Liver (tissue), 9 donors: ENCODE results near the gene PARD6G. TPM values are rescaled to one million over a fixed set of nuclear protein-coding genes. Genes with fewer than 3 reads are reported as not detected.

Experiments used
- DNase-seq: peaks from one replicate; pipeline ENCODE4 v3.0.0-alpha.2; 2017; ENCODE audit warnings: low spot score
- H3K27ac ChIP-seq, 2 donors: one replicate each; pipeline ENCODE4 v1.7.0; 2013; ENCODE audit warnings: inconsistent platforms in 2 of 2, low read length in 2 of 2, control low read depth in 1 of 2, low read depth in 1 of 2, mild to moderate bottlenecking in 1 of 2
- H3K27me3 ChIP-seq, 4 donors: one replicate each; pipeline versions ENCODE4 v1.6.1 to v1.7.0; 2013; ENCODE audit warnings: low read length in 3 of 4, inconsistent platforms in 1 of 4, mild to moderate bottlenecking in 1 of 4, moderate library complexity in 1 of 4; ENCODE audit not compliant: control insufficient read depth in 4 of 4, insufficient read depth in 4 of 4
- H3K36me3 ChIP-seq, 4 donors: one replicate each; pipeline versions ENCODE4 v1.6.1 to v1.7.0; 2013; ENCODE audit warnings: low read length in 3 of 4, mild to moderate bottlenecking in 3 of 4, low read depth in 1 of 4, moderate library complexity in 1 of 4; ENCODE audit not compliant: control insufficient read depth in 4 of 4, insufficient read depth in 3 of 4
- H3K4me1 ChIP-seq, 4 donors: one replicate each; pipeline versions ENCODE4 v1.6.1 to v1.7.0; 2013; ENCODE audit warnings: low read length in 3 of 4, mild to moderate bottlenecking in 3 of 4, moderate library complexity in 1 of 4; ENCODE audit not compliant: control insufficient read depth in 4 of 4, insufficient read depth in 4 of 4
- H3K4me3 ChIP-seq, 3 donors: one replicate each; pipeline versions ENCODE4 v1.6.1 to v1.7.0; 2013; ENCODE audit warnings: low read length in 3 of 3, control low read depth in 1 of 3, low read depth in 1 of 3, mild to moderate bottlenecking in 1 of 3
- H3K9ac ChIP-seq, 2 donors: one replicate each; pipeline ENCODE4 v1.7.0; 2013; ENCODE audit warnings: low read length in 2 of 2, mild to moderate bottlenecking in 2 of 2, moderate library complexity in 2 of 2, control low read depth in 1 of 2, low read depth in 1 of 2
- H3K9me3 ChIP-seq, 4 donors: one replicate each; pipeline versions ENCODE4 v1.6.1 to v1.7.0; 2013; ENCODE audit warnings: low read length in 3 of 4; ENCODE audit not compliant: control insufficient read depth in 4 of 4
- ATF3 ChIP-seq: IDR thresholded peaks from 2 replicates; pipeline ENCODE4 v1.6.1; 2016; ENCODE audit warnings: antibody characterized with exemption
- FOXA1 ChIP-seq: IDR thresholded peaks from 2 replicates; pipeline ENCODE4 v1.6.1; 2016; ENCODE audit warnings: antibody characterized with exemption
- GABPA ChIP-seq, 2 donors: IDR thresholded peaks in 1 of 2; conservative IDR thresholded peaks in 1 of 2; 2 replicates each; pipeline ENCODE4 v1.6.1; 2016; ENCODE audit warnings: antibody characterized with exemption in 2 of 2, mild to moderate bottlenecking in 1 of 2, moderate library complexity in 1 of 2
- HNF4A ChIP-seq, 2 donors: conservative IDR thresholded peaks; 2 replicates each; pipeline ENCODE4 v1.6.1; 2016; ENCODE audit warnings: antibody characterized with exemption in 2 of 2, mild to moderate bottlenecking in 2 of 2
- HNF4G ChIP-seq: IDR thresholded peaks from 2 replicates; pipeline ENCODE4 v1.6.1; 2016; ENCODE audit warnings: antibody characterized with exemption
- JUND ChIP-seq, 2 donors: IDR thresholded peaks; 2 replicates each; pipeline ENCODE4 v1.6.1; 2016; ENCODE audit warnings: antibody characterized with exemption in 2 of 2
- RAD21 ChIP-seq, 2 donors: IDR thresholded peaks; 2 replicates each; pipeline ENCODE4 v1.6.1; 2016; ENCODE audit warnings: antibody characterized with exemption in 2 of 2, mild to moderate bottlenecking in 2 of 2
- RXRA ChIP-seq, 2 donors: IDR thresholded peaks; 2 replicates each; pipeline ENCODE4 v1.6.1; 2017 to 2018; ENCODE audit warnings: antibody characterized with exemption in 2 of 2, mild to moderate bottlenecking in 1 of 2
- SP1 ChIP-seq: IDR thresholded peaks from 2 replicates; pipeline ENCODE4 v1.6.1; 2018; ENCODE audit warnings: antibody characterized with exemption, mild to moderate bottlenecking
- TAF1 ChIP-seq: conservative IDR thresholded peaks from 2 replicates; pipeline ENCODE4 v1.6.1; 2016; ENCODE audit warnings: antibody characterized with exemption, mild to moderate bottlenecking
- YY1 ChIP-seq: IDR thresholded peaks from 2 replicates; pipeline ENCODE4 v1.6.1; 2016; ENCODE audit warnings: antibody characterized with exemption, mild to moderate bottlenecking
- ZBTB33 ChIP-seq: IDR thresholded peaks from 2 replicates; pipeline ENCODE4 v1.6.1; 2016; ENCODE audit warnings: antibody characterized with exemption
- WGBS: extraction: QIAGEN DNeasy Blood & Tissue Kit; methylation state at CpG from one replicate; pipeline ENCODE4 v1.1.7; 2013; 5-methylcytosine and 5-hydroxymethylcytosine counted together
- polyA plus RNA-seq, 2 donors: library from polyadenylated mRNA; stranded (reverse) in 1 of 2; unstranded in 1 of 2; fragments of 200-250 nt in 1 of 2; fragments of >200 nt in 1 of 2; fragmentation: Nextera tagmentation in 1 of 2; extraction: Ambion mirVana in 1 of 2; gene quantifications; one replicate each; pipeline versions ENCODE4 v1.2.1 to v1.2.3, GENCODE V29; 2013 to 2015
- total RNA-seq, 2 donors: library from RNA; depleted of rRNA; stranded (reverse); fragments of >200 nt; gene quantifications; one replicate each; pipeline ENCODE4 v1.2.3, GENCODE V29; 2014
- donor health status: healthy.
- donor health status: healthy.
- donor health status: healthy.
- donor health status: healthy.
- donor health status: healthy.

Gene PARD6G
- total and polyA plus RNA-seq, 4 donors: 0.96 to 2.4 (median 1.8) TPM

- Histone ChIP-seq H3K27ac (no peak overlapping the region), H3K4me3 (no peak overlapping the region), H3K36me3 (peaks cover 0 to 6% (median 3%) of the 10 kb centered on the region in 4 donors), H3K27me3 (no peaks in the 10 kb centered on the region), H3K9me3 (no peaks in the 10 kb centered on the region), H3K9ac (no peak overlapping the region), H3K4me1 (peaks cover 0 to 4% (median 2%) of the 10 kb centered on the region in 4 donors)
- TF ChIP-seq ATF3 (no peak), HNF4A (conservative IDR thresholded peaks at IDR 0.05) (no peak), RAD21 (IDR thresholded peaks at IDR 0.05) (no peak), RXRA (IDR thresholded peaks at IDR 0.05) (no peak), GABPA (IDR thresholded peaks at IDR 0.05 in 1 of 2, conservative IDR thresholded peaks at IDR 0.05 in 1 of 2) (no peak), YY1 (no peak)
- WGBS: 95% methylated on average over 7 of the region's 7 CpGs
- no peak for DNase-seq
These were observed 117.5 kb downstream of the PARD6G start for GRCh38 chr18:80129672-80130367.

GRCh38 chr18:80127635-80128034 is 119.7 kb downstream of the PARD6G start:
- no peaks in the 10 kb centered on the region for H3K9me3 ChIP-seq
- H3K9ac ChIP-seq: no peak overlapping the region
- TF ChIP-seq FOXA1 (no peak), RXRA (IDR thresholded peaks at IDR 0.05) (peak in 1 of 2 donors; percentile 55), HNF4A (conservative IDR thresholded peaks at IDR 0.05) (peak; percentile 7 to 53)
- no peak overlapping the region for H3K27ac ChIP-seq
- H3K4me1 ChIP-seq: peaks cover 0 to 4% (median 2%) of the 10 kb centered on the region in 4 donors
- DNase-seq: no peak
- no peaks in the 10 kb centered on the region for H3K27me3 ChIP-seq
- no peak overlapping the region for H3K4me3 ChIP-seq
- peaks cover 0 to 1% (median 0%) of the 10 kb centered on the region in 4 donors for H3K36me3 ChIP-seq
- 30% methylated on average over 1 of the region's 1 CpG for WGBS

- peaks cover 0 to 4% (median 2%) of the 10 kb centered on the region in 4 donors for H3K4me1 ChIP-seq
- peaks cover 0 to 1% (median 0%) of the 10 kb centered on the region in 4 donors for H3K36me3 ChIP-seq
- no peak overlapping the region for H3K27ac ChIP-seq
- TF ChIP-seq HNF4A (conservative IDR thresholded peaks at IDR 0.05) (no peak), JUND (IDR thresholded peaks at IDR 0.05) (no peak), SP1 (no peak), TAF1 (no peak)
- H3K9me3 ChIP-seq: no peaks in the 10 kb centered on the region
- no peak overlapping the region for H3K4me3 ChIP-seq
- DNase-seq: no peak
- no peaks in the 10 kb centered on the region for H3K27me3 ChIP-seq
- 96% methylated on average over 9 of the region's 9 CpGs for whole genome bisulfite sequencing
- no peak overlapping the region for H3K9ac ChIP-seq
These were observed 120.5 kb downstream of the PARD6G start for GRCh38 chr18:80126797-80127196.

- DNase-seq: no peak
- TF ChIP-seq RXRA (IDR thresholded peaks at IDR 0.05) (no peak), HNF4G (no peak), ZBTB33 (no peak), FOXA1 (no peak)
- peaks cover 2 to 7% (median 4%) of the 10 kb centered on the region in 4 donors for H3K36me3 ChIP-seq
- no peak overlapping the region for H3K4me3 ChIP-seq
- H3K9ac ChIP-seq: no peak overlapping the region
- H3K27me3 ChIP-seq: no peaks in the 10 kb centered on the region
- no peak overlapping the region for H3K27ac ChIP-seq
- no peaks in the 10 kb centered on the region for H3K9me3 ChIP-seq
- H3K4me1 ChIP-seq: peaks cover 0 to 4% (median 2%) of the 10 kb centered on the region in 4 donors
These were observed 123.2 kb downstream of the PARD6G start for GRCh38 chr18:80124131-80124530.
